Muscle of leg (tissue), 11 donors: ENCODE measurements around the gene SLC35C1. TPM values are rescaled to one million over a fixed set of nuclear protein-coding genes. Genes with fewer than 3 reads are reported as not detected.

ENCODE experiments used
- DNase-seq: peaks from one replicate; pipeline ENCODE4 v3.0.0; 2013
- H3K27ac ChIP-seq: one replicate; pipeline ENCODE4 v1.5.1; 2013; ENCODE audit warnings: mild to moderate bottlenecking, low read length, control low read depth
- H3K27me3 ChIP-seq: one replicate; pipeline ENCODE4 v1.6.1; 2013; ENCODE audit warnings: low read length; ENCODE audit not compliant: control insufficient read depth, insufficient read depth
- H3K36me3 ChIP-seq: one replicate; pipeline ENCODE4 v1.6.1; 2013; ENCODE audit warnings: low read length; ENCODE audit not compliant: control insufficient read depth, insufficient read depth
- H3K4me1 ChIP-seq: one replicate; pipeline ENCODE4 v1.6.1; 2013; ENCODE audit warnings: low read length; ENCODE audit not compliant: control insufficient read depth, insufficient read depth
- H3K4me3 ChIP-seq: one replicate; pipeline ENCODE4 v1.5.1; 2013; ENCODE audit warnings: low read length, control low read depth
- H3K9me3 ChIP-seq: replicated peaks from 2 replicates; pipeline ENCODE4 v1.6.1; 2013; ENCODE audit warnings: low read depth, low read length; ENCODE audit not compliant: control insufficient read depth
- WGBS: methylation state at CpG from one replicate; pipeline ENCODE4 v1.1.5; 2013; ENCODE audit warnings: missing lambda C conversion rate; ENCODE audit not compliant: insufficient coverage; 5-methylcytosine and 5-hydroxymethylcytosine counted together
- polyA plus RNA-seq, 8 donors: library from polyadenylated mRNA; unstranded; fragments of 120-200 nt; gene quantifications; one replicate each; pipeline versions ENCODE4 v1.2.1 to v1.2.3, GENCODE V29; 2013; ENCODE audit warnings: inconsistent platforms in 1 of 8, low replicate concordance in 1 of 8; ENCODE audit not compliant: insufficient read length in 8 of 8, insufficient read depth in 1 of 8
- total RNA-seq: library from RNA; stranded (reverse); fragments of 120-200 nt; gene quantifications from one replicate; pipeline ENCODE4 v1.2.4, GENCODE V29; 2013

Gene SLC35C1
- total and polyA plus RNA-seq, 9 donors = 2.9 to 11.6 (median 8.6) TPM

DNA sequence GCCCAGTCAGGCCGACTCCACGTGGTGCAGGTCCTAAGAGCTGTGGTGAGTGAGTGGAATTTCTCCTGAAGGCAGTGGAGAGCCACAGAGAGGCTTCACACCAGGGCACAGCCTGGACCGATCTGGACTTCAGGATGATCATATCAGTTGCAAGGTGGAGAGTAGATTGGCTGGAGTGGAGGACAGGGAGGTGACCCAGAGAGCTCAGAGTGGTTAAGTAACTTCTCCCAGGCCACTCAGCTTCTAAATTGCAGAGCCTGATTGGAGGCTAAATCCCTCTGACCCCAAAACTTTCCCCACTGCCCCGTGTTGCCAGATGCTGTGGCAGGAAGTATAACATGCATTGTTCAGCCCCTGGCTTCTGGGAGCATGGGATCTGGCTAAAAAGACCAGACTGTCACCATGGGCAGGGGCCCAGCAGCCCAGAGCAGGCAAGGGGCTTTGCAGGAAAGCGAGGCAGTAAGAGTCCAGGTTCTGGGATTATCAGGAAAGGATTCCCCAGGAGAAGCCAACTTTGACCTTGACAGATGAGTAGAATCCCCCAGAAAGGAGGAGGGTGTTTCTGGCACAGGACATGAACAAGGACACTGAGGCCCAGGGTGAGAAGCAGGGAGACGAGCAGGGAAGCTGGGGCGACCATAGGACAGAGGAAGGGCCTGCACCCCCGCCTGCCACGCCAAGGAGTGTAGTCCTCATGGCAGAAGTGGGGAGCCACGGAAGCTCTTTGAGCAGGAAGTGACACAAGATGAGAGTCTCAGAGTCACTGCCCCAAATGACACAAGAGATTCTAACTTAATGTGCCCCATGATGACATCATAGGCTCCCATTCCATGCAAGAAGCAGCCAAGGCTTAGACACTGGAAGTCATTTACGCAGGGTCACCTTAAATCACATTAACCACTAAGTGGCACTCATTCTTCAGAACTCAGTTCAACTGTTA is 4.8 kb downstream of the SLC35C1 start:
- no peak for DNase-seq
- Histone ChIP-seq H3K4me3 (no peak overlapping the region), H3K36me3 (peaks cover 29% of the 10 kb centered on the region), H3K27me3 (no peaks in the 10 kb centered on the region), H3K9me3 (no peaks in the 10 kb centered on the region), H3K27ac (no peak overlapping the region), H3K4me1 (peaks cover 28% of the 10 kb centered on the region)
- WGBS = 63% methylated on average over 11 of the region's 11 CpGs

DNA sequence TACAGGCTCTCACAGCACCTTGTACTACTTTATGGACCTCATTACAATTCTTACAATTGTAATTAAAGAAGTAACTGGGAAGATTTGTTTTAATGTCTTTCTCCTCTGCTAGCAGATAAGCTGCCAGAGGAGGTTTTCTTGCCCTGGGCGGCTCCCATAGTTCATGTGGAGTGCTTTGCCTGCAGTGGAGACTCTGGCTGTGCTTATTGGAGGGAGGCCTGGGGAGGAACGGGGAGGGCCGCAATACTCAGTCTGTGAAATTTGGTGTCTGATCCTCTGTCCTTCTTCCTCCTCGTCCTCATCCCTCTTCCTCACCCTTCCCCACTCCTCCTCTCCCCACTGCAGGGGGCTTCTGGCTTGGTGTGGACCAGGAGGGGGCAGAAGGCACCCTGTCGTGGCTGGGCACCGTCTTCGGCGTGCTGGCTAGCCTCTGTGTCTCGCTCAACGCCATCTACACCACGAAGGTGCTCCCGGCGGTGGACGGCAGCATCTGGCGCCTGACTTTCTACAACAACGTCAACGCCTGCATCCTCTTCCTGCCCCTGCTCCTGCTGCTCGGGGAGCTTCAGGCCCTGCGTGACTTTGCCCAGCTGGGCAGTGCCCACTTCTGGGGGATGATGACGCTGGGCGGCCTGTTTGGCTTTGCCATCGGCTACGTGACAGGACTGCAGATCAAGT is 5.6 kb downstream of the SLC35C1 start:
- peaks cover 29% of the 10 kb centered on the region for H3K36me3 ChIP-seq
- peaks cover 24% of the 10 kb centered on the region for H3K4me1 ChIP-seq
- DNase-seq = no peak
- no peak overlapping the region for H3K4me3 ChIP-seq
- 93% methylated on average over 17 of the region's 23 CpGs for WGBS
- no peaks in the 10 kb centered on the region for H3K27me3 ChIP-seq
- H3K27ac ChIP-seq = no peak overlapping the region
- no peaks in the 10 kb centered on the region for H3K9me3 ChIP-seq

DNA sequence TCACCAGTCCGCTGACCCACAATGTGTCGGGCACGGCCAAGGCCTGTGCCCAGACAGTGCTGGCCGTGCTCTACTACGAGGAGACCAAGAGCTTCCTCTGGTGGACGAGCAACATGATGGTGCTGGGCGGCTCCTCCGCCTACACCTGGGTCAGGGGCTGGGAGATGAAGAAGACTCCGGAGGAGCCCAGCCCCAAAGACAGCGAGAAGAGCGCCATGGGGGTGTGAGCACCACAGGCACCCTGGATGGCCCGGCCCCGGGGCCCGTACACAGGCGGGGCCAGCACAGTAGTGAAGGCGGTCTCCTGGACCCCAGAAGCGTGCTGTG is 6.1 kb downstream of the SLC35C1 start:
- H3K36me3 ChIP-seq = peaks cover 29% of the 10 kb centered on the region
- 88% methylated on average over 17 of the region's 17 CpGs for WGBS
- no peak for DNase-seq

DNA sequence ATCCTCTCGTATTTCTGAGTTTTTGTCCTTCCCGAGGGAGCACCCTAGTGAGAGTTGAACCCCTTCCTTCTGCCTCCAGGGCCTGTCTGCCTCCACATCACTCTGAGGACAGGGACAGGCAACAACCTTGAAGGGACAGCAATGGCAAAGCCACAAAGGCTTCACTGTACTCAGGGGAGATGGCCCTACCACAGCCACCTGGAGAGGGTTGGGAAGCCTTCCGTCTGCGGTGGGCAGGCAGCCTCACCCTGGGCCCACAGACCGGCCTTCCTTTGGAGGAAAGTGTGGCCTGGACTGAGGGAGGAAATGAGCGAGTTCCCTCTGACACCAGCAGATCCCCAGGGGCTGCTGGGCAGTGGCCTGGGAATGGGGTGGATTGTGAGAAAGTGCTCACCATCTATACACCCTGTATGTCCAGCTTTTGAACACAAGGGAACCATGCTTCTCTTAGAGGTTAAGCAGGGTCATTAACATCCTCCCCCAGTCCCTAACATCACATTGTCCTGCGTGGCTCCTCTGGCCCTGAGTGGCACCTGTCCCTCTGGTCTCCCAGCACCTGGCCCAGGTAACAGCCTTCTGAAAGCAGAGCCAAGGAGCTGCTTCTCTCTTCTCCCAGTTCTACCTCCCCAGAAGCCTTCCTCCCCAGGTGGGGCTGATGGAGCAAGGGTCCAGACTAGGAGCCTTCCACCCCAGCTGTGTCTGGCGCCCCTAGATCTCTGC is 6.8 kb downstream of the SLC35C1 start:
- WGBS = 73% methylated on average over 3 of the region's 8 CpGs
- H3K4me1 ChIP-seq = peaks cover 12% of the 10 kb centered on the region
- H3K27me3 ChIP-seq = no peaks in the 10 kb centered on the region
- no peak overlapping the region for H3K4me3 ChIP-seq
- DNase-seq = no peak
- peaks cover 23% of the 10 kb centered on the region for H3K36me3 ChIP-seq
- H3K9me3 ChIP-seq = no peaks in the 10 kb centered on the region
- H3K27ac ChIP-seq = no peak overlapping the region

More for the DNA sequence above, 6.1 kb downstream of the SLC35C1 start:
- H3K27me3 ChIP-seq = no peaks in the 10 kb centered on the region
- no peak overlapping the region for H3K27ac ChIP-seq
- no peak overlapping the region for H3K4me3 ChIP-seq
- peaks cover 19% of the 10 kb centered on the region for H3K4me1 ChIP-seq
- no peaks in the 10 kb centered on the region for H3K9me3 ChIP-seq

DNA sequence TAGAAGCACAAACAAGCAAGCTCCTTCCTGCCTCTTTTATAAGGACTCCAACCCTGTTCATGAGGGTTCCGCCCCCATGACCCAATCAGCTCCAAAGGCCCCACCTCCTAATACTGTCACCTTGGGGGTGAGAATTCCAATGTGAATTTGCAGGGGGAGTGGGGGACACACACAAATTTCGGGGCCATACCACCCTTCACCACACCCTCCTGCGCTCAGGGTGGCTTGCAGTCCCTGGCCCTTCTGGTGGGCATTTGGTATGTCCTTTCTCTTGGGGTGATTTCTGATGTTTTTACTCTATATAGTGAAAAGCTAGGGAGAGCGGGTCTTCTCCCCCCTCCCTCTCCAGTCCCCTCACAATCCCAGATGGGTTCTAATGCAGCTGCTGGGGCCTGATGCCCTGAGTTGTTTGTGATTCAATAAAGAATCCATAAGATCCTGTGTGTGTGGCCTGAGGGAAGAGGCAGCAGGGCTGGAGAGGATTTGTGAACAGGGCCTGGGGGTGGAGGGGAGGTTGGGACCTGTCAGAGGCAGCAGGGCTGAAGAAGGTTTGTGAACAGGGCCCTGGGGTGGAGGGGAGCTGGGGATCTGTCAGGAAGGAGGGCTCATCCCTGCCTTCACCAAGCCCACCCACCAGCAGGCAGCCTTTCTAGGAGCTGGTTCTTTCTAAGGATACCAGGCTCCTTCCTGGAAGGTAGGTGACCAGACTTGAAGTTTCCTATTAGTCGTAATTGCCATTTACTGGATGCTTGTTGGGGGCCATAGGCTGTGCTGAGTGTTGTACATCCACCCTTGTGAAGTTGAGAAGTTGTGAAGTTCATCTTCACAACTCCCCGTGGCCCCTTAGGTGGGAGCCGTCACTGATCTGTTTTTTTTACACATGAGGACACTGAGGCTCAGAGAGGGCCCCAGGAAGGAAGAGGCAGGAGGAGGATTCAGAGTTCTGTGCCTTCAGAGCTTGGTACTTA is 7.9 kb downstream of the SLC35C1 start:
- H3K27me3 ChIP-seq = no peaks in the 10 kb centered on the region
- no peak for DNase-seq
- peaks cover 1% of the 10 kb centered on the region for H3K4me1 ChIP-seq
- H3K9me3 ChIP-seq = no peaks in the 10 kb centered on the region
- peaks cover 22% of the 10 kb centered on the region for H3K36me3 ChIP-seq
- no peak overlapping the region for H3K4me3 ChIP-seq
- H3K27ac ChIP-seq = no peak overlapping the region
- WGBS = no CpG with 5 or more reads among the region's 7 CpGs

DNA sequence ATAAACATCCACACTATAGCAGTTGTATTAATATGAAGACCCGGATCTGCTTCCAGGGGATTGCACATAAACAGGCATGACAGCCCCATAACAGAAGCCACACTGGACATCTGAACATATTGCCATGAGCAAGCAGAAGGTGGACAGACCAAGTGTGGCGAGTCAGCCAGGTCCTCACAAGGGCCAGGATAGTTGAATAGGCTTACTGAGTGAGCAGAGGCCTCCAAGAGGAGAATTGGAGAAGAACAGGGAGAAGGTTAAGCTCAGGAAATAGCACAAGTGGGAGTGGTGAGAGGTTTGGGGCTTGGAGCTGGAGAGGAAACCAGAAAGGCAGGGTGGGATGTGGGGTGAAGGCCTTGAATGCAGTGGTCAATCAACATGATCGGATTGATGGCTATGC is 10.8 kb downstream of the SLC35C1 start:
- DNase-seq = no peak
- no peaks in the 10 kb centered on the region for H3K9me3 ChIP-seq
- peaks cover 15% of the 10 kb centered on the region for H3K36me3 ChIP-seq
- no peaks in the 10 kb centered on the region for H3K27me3 ChIP-seq
- H3K4me1 ChIP-seq = no peaks in the 10 kb centered on the region
- no peak overlapping the region for H3K27ac ChIP-seq
- no peak overlapping the region for H3K4me3 ChIP-seq
- WGBS = 0% methylated on average over 1 of the region's 3 CpGs

DNA sequence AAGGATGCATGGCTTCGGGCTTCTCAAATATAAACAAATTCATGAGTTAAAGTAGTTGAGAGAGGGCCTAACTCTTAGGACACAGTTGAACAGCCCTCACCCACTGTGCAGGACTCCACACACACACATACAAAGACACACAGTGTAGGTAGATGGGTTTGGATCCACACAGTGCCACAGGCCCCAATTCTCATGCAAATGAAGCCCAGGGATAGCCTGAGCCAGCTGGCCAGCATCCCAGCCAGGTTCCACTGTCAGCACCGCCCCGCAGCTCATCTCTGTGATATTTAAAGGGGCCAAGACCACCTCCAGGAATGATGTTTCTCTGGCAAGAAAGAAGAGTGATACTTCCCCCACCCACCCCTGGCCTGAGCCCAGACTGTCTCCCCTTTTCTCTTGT is 11.7 kb downstream of the SLC35C1 start:
- Histone ChIP-seq H3K4me1 (no peaks in the 10 kb centered on the region), H3K27ac (no peak overlapping the region), H3K9me3 (no peaks in the 10 kb centered on the region), H3K4me3 (no peak overlapping the region), H3K27me3 (no peaks in the 10 kb centered on the region), H3K36me3 (peaks cover 7% of the 10 kb centered on the region)
- no peak for DNase-seq
- WGBS = 25% methylated on average over 2 of the region's 3 CpGs

DNA sequence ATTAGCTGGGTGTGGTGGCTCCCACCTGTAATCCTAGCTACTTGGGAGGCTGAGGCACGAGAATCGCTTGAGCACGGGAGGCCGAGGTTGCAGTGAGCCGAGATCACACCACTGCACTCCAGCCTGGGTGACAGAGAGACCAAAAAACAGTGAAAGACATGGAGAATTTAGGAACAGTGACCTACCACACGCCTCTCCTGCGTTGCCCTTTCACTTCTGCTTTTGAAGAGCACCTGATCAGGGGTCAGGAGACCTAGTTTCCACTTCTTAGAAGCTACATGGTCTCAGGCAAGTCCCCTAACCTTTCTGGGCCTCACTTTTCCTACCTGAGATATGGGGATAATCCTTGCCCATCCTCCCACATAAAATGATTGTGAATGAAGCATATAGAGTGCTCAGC is 12.2 kb downstream of the SLC35C1 start:
- H3K4me1 ChIP-seq = no peaks in the 10 kb centered on the region
- H3K9me3 ChIP-seq = no peaks in the 10 kb centered on the region
- H3K4me3 ChIP-seq = no peak overlapping the region
- no peak overlapping the region for H3K27ac ChIP-seq
- no peaks in the 10 kb centered on the region for H3K27me3 ChIP-seq
- H3K36me3 ChIP-seq = peaks cover 2% of the 10 kb centered on the region
- WGBS = 92% methylated on average over 6 of the region's 7 CpGs
- no peak for DNase-seq

DNA sequence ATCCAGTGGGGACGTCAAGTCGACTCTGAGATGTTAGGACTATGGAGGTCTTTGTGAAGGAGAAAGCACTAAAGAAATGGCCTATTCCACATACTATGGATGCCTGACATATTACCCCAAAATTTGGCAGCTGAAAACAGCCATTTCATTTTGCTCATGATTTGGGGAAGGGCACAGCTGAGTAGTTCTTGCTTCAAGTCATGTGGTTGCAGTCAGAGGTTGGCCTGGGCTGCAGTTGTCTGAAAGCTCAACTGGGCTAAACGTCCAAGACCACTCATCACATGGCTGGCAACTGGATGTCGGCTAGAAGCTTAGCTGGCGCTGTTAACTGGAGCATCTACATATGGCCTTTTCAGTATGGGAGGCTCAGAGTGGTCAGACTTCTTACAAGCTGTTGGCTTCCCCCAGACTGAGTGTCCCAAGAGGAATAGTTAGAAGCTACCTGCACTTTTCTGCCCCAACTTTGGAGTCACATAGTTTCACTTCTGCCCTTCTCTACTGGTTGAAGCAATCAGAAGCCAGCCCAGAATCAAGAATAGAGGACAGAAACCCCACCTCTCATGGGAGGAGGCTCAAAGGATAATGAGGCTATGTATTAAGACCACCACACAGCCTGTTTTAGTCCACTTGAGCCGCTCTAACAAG is 14.1 kb downstream of the SLC35C1 start:
- Histone ChIP-seq H3K36me3 (no peaks in the 10 kb centered on the region), H3K4me3 (no peak overlapping the region), H3K27ac (no peak overlapping the region), H3K9me3 (no peaks in the 10 kb centered on the region), H3K4me1 (no peaks in the 10 kb centered on the region), H3K27me3 (no peaks in the 10 kb centered on the region)
- 90% methylated on average over 2 of the region's 6 CpGs for WGBS
- DNase-seq = no peak
